HG03097 (cell line): ENCODE results near the gene FXYD1.

Experiments
- ATAC-seq: cut with Tn5 transposase; IDR thresholded peaks from one replicate; pipeline ENCODE4 v1.9.1; 2021; ENCODE audit not compliant: unreplicated experiment, low FRiP score

The FXYD1 gene

DNA sequence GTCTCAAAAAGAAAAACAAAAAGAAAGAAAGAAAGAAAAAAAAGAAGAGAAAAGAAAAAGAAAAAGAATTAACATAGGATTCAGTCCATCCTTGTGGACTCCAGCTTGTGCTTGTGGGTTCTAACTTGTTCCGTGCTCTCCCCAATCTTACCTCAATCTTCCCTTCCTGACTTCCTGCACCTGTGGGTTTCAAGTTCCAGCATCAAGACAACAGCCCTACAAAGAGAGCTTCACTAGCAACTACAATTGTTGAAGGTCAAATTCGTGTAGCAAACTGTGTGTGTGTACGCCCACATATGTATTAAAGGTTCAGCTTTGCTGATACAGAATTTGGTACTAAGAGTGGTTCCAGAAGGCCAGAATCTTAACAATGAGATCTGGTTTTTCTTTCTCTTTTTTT, 41.2 kb downstream of the FXYD1 start:
- ATAC-seq, result no peak

DNA sequence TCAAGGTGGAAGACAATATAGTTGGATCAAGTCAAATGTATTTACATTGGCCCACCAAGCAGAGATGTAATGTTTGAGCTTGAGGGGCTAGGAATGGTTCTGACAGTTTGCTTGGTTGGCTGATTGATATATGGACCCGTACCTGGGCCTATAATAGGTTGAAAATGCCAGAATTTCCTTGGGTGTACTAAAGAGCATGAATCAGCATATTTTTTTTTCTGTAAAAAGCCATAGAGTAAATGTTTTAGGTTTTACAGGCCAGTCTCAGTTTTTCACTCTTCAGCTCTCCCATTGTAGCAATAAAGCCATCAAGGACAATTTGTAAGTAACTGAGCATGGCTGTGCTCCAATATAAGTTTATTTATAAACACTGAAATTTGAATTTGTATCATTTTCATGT, 42.8 kb downstream of the FXYD1 start:
- ATAC-seq, result no peak

DNA sequence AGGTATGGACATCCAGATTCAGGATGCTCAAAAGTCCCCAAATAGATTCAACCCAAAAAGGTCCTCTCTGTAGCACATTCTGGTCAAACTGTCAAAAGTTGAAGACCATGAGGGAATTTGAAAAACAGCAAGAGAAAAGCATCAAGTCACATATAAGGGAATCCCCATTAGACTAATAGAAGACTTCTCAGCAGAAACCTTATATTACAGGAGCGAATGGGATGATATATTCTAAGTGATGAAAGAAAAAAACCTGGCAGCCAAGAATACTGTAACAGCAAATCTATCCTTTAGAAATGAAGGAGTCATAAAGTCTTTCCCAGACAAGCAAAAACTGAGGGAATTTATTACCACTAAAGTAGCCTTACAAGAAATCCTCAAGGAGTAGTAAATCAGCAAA, 45.6 kb downstream of the FXYD1 start:
- ATAC-seq, result no peak

DNA sequence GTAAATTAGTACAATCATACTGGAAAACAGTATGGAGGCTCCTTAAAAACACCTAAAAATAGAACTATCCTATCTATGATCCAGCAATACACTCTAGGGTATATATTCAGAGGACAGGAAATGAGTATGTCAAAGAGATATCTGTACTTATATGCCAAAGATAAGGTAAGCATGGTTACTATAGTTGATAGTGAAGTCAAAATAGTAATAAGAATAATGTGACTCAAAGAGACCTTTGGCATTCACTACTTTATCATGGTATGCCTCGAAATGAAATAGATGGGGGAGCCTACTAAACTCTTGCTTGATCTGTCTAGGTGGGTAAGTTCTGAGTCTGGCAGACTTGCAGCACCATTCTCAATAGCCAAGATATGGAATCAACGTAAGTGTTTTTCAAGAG, 46.3 kb downstream of the FXYD1 start:
- ATAC-seq, result no peak
